Dedifferentiated amniotic fluid mesenchymal stem cell (primary cell): ENCODE data around the gene BRD1.
"Not testable (repeated sequence)": the region's sequence is repeated elsewhere in the genome, so short reads cannot be mapped to it uniquely, and the experiment has no call there.

Experiments
- DNase-seq: peaks from one replicate; pipeline ENCODE4 v3.0.0-alpha.2; 2016; ENCODE audit errors: extremely low spot score

The BRD1 gene

DNA sequence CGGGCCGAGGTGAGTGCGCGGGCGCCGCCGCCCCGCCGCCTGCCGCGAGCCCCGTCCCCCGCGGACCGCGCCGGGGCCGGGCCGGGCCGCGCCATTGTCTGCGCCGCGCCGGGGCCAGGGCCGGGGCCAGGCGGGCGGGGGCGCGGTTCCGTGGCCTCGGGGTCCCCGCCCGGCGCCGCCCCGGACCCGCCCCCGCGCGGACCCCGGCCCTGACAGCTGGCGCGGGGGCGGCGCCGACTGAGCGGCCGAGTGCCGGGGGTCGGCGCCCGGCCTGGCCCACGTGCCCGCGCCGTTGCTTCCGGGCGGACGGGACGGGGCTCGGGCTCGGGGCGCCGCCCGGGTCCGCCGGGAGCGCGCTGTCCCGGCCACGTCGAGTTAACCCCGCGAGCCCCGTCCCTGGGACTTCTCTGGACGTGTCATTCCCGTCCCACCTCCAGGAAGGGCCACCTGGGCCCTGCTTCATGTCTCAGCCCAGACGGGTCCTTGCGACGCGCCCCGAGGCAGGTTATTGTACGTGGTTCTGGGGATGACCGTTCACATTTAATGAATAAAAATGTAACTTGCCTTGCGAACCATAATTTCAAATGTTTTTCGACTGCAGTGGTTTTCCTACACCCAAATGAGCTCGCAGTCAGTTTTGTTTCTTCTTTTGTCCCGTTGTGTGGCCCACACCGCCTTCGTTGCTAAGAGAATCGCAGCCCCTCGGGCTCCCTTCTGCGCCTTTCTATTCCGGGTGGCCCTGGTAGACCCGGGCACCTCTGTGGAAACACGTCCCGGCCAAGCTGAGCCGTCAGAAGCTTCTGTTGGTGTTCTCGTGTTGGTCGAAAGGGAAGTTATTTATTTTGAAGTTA, 26.5 kb upstream of the BRD1 start:
- DNase-seq: peak; percentile 28

DNA sequence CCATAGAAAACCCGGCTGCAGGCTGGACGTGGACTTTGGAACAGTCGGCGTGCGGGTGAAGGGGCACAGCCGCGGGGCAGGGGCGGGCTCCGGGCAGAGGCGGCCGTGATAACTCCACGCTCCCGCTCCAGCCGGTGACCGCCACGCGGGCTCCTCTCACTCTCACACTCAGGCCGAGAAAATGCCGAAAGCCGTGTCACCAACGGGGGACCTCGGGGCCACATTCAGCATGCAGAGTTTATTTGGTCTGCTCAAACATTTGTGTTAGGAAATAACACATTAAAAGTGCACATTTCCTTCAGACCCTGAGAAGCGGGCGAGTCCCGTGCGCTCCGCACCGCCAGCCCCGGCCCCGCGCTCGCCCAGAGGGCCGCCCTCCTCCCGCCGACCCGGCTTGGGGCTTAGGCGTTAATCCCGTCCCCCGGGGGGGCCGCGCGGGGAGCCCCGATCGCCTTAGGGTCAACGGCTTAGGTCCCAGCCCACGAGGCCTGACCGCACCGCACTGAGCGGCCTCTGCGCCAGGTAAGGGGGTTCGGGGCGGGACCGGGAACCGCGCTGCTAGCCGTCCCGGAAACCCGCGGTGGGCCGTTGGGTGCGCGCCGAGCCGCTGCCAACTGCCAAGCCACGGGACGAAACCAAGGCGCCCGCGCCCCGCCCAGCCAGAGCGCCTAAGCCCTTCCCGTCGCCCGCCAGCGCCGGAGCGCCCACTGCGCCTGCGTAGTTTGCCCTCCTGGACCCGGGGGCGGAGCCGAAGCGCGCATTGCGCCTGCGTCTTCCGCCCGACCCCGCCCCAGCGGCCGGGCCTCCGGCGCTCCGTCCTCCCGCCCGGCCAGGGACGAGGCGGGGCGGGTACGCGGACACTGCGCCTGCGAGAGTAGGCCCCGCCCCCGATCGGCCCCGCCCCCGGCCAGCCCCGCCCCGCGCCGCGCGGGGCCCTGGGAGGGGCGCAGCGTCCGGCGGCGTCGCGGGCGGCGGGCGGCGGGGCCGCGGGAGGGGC, 25.5 kb upstream of the BRD1 start, which contains the start of gene ZBED4:
Gene ZBED4 (plus strand): TSS at position 947 of the 997 bp plus-strand sequence. CDS start 29,819 bp downstream, outside the sequence.
- peak; percentile 93 for DNase-seq

GRCh38 chr22:49852568-49852897, 24.9 kb upstream of the BRD1 start:
- not testable (repeated sequence) for DNase-seq

- no peak for DNase-seq
Observed at GRCh38 chr22:49850959-49851802, 23.5 kb upstream of the BRD1 start.

- no peak for DNase-seq
Observed at GRCh38 chr22:49850021-49850911, 22.6 kb upstream of the BRD1 start.

- no peak for DNase-seq
Observed at GRCh38 chr22:49849161-49850020, 21.7 kb upstream of the BRD1 start.

- no peak for DNase-seq
Observed at GRCh38 chr22:49848690-49849160, 21.1 kb upstream of the BRD1 start.

DNA sequence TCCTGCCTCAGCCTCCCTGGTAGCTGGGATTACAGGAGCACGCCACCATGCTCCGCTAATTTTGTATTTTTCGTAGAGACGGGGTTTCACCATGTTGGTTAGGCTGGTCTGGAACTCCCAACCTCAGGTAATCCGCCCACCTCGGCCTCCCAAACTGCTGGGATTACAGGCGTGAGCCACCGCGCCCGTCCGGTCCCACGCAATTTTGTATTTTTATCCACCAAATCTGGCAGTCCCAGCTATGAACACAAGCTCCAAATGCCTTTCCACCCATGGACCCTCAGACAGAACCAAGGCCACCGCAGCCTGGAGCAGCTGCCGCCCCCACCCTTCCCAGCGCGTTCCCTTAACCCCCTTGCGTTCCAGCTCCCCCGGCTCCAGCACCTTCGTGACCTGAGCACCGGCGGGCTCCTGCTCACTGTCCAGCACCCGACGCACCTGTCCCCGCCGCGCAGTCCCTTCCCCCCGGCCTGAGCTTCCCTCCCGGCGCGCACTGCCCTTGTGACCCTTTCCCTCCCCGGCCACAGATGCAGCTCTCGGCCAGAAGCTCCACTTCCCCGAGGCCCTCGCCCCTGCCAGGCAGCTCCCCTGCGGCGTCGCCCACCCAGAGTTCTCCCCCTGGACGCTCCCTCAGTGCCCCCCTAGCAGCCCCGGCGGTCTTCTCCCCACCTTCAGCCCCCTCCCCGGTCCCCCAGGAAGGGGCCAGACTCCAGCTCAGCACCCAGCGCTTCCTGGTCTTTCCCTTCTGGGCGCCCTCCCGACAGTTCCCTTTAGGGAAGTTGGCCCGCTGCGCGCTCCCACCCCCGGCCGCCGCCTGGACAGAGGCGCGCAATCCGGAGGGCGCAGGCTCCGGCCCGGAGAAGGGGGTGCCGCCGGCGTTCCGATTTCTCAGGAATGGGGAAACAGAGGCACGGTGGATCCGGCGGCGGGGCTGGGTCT, 20.3 kb upstream of the BRD1 start:
- no peak for DNase-seq

DNA sequence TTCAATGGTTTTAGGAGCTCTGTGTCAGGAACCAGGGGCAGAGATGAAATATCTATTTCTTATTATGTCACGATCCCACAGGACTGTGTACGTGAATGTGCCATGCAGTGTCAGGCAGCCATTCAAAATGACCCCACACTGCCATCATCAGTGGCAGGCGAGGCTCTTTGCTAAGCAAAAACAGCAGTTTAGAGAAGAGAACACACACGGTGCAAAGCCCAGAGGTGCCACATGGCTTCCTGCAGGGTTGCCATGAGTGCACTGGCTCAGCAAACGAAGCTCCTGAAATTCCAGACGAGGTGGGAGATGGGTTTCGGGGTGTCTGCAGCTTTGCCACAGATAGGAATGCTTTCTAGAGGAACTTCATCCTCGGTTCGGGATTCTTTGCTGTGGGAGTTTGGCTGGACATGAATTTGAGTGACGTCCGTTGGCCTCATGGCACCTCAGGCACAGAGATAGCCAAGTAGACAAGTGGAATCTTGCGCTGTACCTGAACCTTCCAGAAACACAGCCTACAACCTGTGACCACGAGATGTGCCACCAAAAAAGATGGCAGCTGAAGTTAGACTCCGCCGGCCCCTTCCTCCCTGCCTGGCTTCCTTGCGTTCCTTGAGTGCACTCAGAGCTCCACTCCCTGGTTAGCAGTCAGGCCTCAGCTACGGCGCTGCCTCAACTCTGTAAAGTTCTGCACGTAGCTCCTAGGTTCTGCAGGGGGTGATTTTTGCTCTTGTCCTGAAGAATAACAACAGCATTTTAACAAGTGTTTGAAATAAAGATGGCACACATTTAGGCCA, 18.2 kb upstream of the BRD1 start:
- DNase-seq: no peak

GRCh38 chr22:49845241-49845640, 17.6 kb upstream of the BRD1 start:
- DNase-seq: no peak

- DNase-seq: no peak
Observed at GRCh38 chr22:49838771-49839717, 11.4 kb upstream of the BRD1 start.

GRCh38 chr22:49833340-49834007, 5.8 kb upstream of the BRD1 start:
- no peak for DNase-seq

- no peak for DNase-seq
Observed at GRCh38 chr22:49829044-49829853, 1.6 kb upstream of the BRD1 start.

DNA sequence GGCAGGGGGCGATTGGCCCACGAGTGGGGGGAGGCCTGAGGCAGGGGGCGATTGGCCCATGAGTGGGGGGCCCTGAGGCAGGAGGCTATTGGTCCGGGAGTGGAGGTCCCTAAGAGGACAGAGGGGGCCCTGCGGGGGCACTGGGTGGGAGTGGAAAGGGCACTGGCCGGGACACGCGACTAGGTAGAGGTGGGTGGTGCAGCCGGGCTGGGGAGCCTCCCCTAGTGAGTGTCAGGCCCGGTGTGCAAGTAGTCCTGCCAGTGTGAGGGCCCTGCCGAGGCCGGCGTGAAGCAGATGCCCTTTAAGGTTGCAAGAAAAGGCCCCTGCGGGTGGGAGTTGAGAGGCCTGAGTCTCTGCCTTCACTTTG, 909 bp upstream of the BRD1 start:
- DNase-seq: no peak

- no peak for DNase-seq
Observed at GRCh38 chr22:49827271-49827852, 311 bp downstream of the BRD1 start.
